Measurements from ENCODE around the gene ATM.

DNA sequence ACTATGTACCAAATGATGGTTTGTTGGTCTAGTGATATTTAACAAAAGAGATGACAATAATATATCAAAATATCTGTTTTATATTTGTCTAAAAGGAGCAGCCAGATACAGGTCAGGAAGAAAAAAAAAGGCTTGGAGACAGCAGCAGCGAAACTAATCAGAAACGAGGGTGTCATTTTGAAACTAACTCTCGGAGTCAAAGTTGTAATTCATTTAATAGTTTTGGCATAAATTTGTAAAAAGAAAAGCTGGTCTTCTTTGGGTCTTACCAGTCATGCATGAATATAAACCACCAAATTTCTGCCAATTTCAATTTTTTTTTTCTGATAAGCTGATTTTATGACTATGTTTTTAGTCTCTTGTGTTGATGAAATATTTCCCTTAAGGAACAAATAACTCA, 26.0 kb upstream of the ATM start:
- no peak for TF ChIP-seq POLR2A (IDR thresholded peaks at IDR 0.05)
- TF ChIP-seq, protein P1, sequence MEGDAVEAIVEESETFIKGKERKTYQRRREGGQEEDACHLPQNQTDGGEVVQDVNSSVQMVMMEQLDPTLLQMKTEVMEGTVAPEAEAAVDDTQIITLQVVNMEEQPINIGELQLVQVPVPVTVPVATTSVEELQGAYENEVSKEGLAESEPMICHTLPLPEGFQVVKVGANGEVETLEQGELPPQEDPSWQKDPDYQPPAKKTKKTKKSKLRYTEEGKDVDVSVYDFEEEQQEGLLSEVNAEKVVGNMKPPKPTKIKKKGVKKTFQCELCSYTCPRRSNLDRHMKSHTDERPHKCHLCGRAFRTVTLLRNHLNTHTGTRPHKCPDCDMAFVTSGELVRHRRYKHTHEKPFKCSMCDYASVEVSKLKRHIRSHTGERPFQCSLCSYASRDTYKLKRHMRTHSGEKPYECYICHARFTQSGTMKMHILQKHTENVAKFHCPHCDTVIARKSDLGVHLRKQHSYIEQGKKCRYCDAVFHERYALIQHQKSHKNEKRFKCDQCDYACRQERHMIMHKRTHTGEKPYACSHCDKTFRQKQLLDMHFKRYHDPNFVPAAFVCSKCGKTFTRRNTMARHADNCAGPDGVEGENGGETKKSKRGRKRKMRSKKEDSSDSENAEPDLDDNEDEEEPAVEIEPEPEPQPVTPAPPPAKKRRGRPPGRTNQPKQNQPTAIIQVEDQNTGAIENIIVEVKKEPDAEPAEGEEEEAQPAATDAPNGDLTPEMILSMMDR (IDR thresholded peaks at IDR 0.05): no peak

Data from body of pancreas (tissue), 4 donors.